ENCODE results near the gene ARF1.

ARF1 gene

GRCh38 chr1:228092342-228093049 lies 10.0 kb downstream of the ARF1 start:
- in situ Hi-C loops (cut with MboI; ENCODE audit: low sequenced_read_pairs), result no loop called here
- peaks cover 70% of the 10 kb centered on the region for H3K36me3 ChIP-seq (replicated peaks)
- no peaks in the 10 kb centered on the region for H3K4me1 ChIP-seq
- DNase-seq (ENCODE audit: low spot score in 2 of 2), result no peak
- no peak overlapping the region for H3K4me3 ChIP-seq
- H3K9me3 ChIP-seq, result peaks cover 6% of the 10 kb centered on the region; the same call in 1 of the 2 replicates
- H3K27me3 ChIP-seq (ENCODE audit: low read depth), result no peaks in the 10 kb centered on the region

- in situ Hi-C loops (cut with MboI; ENCODE audit: low sequenced_read_pairs), result no loop called here
- Histone ChIP-seq H3K36me3 (replicated peaks) (peaks cover 70% of the 10 kb centered on the region), H3K4me3 (no peak overlapping the region), H3K9me3 (peaks cover 6% of the 10 kb centered on the region; the same call in 1 of the 2 replicates), H3K4me1 (no peaks in the 10 kb centered on the region), H3K27me3 (ENCODE audit: low read depth) (no peaks in the 10 kb centered on the region)
- DNase-seq (ENCODE audit: low spot score in 2 of 2), result no peak
Observed at GRCh38 chr1:228093050-228093906, 10.8 kb downstream of the ARF1 start.

- Histone ChIP-seq H3K27me3 (ENCODE audit: low read depth) (no peaks in the 10 kb centered on the region), H3K4me3 (no peak overlapping the region), H3K9me3 (peaks cover 6% of the 10 kb centered on the region; the same call in 1 of the 2 replicates), H3K36me3 (replicated peaks) (peaks cover 71% of the 10 kb centered on the region), H3K4me1 (no peaks in the 10 kb centered on the region)
- no peak for DNase-seq (ENCODE audit: low spot score in 2 of 2)
- in situ Hi-C loops (cut with MboI; ENCODE audit: low sequenced_read_pairs), result no loop called here
Observed at GRCh38 chr1:228094432-228095016, 12.0 kb downstream of the ARF1 start.

- in situ Hi-C loops (cut with MboI; ENCODE audit: low sequenced_read_pairs), result no loop called here
- H3K36me3 ChIP-seq (replicated peaks), result peaks cover 73% of the 10 kb centered on the region
- peaks cover 6% of the 10 kb centered on the region; the same call in 1 of the 2 replicates for H3K9me3 ChIP-seq
Observed at GRCh38 chr1:228095161-228095560, 12.7 kb downstream of the ARF1 start.

GRCh38 chr1:228095938-228096337 lies 13.4 kb downstream of the ARF1 start:
- H3K4me3 ChIP-seq, result no peak overlapping the region
- in situ Hi-C loops (cut with MboI; ENCODE audit: low sequenced_read_pairs), result no loop called here
- H3K9me3 ChIP-seq, result peaks cover 6% of the 10 kb centered on the region; the same call in 1 of the 2 replicates
- no peaks in the 10 kb centered on the region for H3K27me3 ChIP-seq (ENCODE audit: low read depth)
- H3K4me1 ChIP-seq, result no peaks in the 10 kb centered on the region
- H3K36me3 ChIP-seq (replicated peaks), result peaks cover 73% of the 10 kb centered on the region
- DNase-seq (ENCODE audit: low spot score in 2 of 2), result no peak

More at GRCh38 chr1:228095161-228095560, 12.7 kb downstream of the ARF1 start:
- no peaks in the 10 kb centered on the region for H3K4me1 ChIP-seq
- no peak overlapping the region for H3K4me3 ChIP-seq
- no peaks in the 10 kb centered on the region for H3K27me3 ChIP-seq (ENCODE audit: low read depth)
- DNase-seq (ENCODE audit: low spot score in 2 of 2), result no peak

- no peaks in the 10 kb centered on the region for H3K4me1 ChIP-seq
- DNase-seq (ENCODE audit: low spot score in 2 of 2), result peak in 1 of 2 experiments; percentile 5
- peaks cover 6% of the 10 kb centered on the region; the same call in 1 of the 2 replicates for H3K9me3 ChIP-seq
- H3K27me3 ChIP-seq (ENCODE audit: low read depth), result no peaks in the 10 kb centered on the region
- H3K36me3 ChIP-seq (replicated peaks), result peaks cover 73% of the 10 kb centered on the region
- in situ Hi-C loops (cut with MboI; ENCODE audit: low sequenced_read_pairs), result no loop called here
- H3K4me3 ChIP-seq, result no peak overlapping the region
Observed at GRCh38 chr1:228096416-228097332, 14.2 kb downstream of the ARF1 start.

- H3K9me3 ChIP-seq, result peaks cover 6% of the 10 kb centered on the region; the same call in 1 of the 2 replicates
- DNase-seq (ENCODE audit: low spot score in 2 of 2), result peak in 1 of 2 experiments; percentile 7
- H3K4me1 ChIP-seq, result no peaks in the 10 kb centered on the region
- H3K36me3 ChIP-seq (replicated peaks), result peaks cover 65% of the 10 kb centered on the region
- H3K27me3 ChIP-seq (ENCODE audit: low read depth), result no peaks in the 10 kb centered on the region
- H3K4me3 ChIP-seq, result no peak overlapping the region
- in situ Hi-C loops (cut with MboI; ENCODE audit: low sequenced_read_pairs), result no loop called here
Observed at GRCh38 chr1:228097333-228098081, 15.0 kb downstream of the ARF1 start.

- no peaks in the 10 kb centered on the region for H3K27me3 ChIP-seq (ENCODE audit: low read depth)
- H3K36me3 ChIP-seq (replicated peaks), result peaks cover 59% of the 10 kb centered on the region
- peak in 1 of 2 experiments; percentile 9 for DNase-seq (ENCODE audit: low spot score in 2 of 2)
- in situ Hi-C loops (cut with MboI; ENCODE audit: low sequenced_read_pairs), result no loop called here
- no peaks in the 10 kb centered on the region; the same call in 1 of the 2 replicates for H3K4me1 ChIP-seq
- peaks cover 6% of the 10 kb centered on the region; the same call in 1 of the 2 replicates for H3K9me3 ChIP-seq
- no peak overlapping the region for H3K4me3 ChIP-seq
Observed at GRCh38 chr1:228098323-228098931, 15.9 kb downstream of the ARF1 start.

GRCh38 chr1:228099331-228099732 lies 16.8 kb downstream of the ARF1 start:
- DNase-seq (ENCODE audit: low spot score in 2 of 2), result no peak
- Histone ChIP-seq H3K4me3 (no peak overlapping the region), H3K27me3 (ENCODE audit: low read depth) (no peaks in the 10 kb centered on the region), H3K9me3 (peaks cover 4% of the 10 kb centered on the region; the same call in 1 of the 2 replicates), H3K36me3 (replicated peaks) (peaks cover 59% of the 10 kb centered on the region), H3K4me1 (peaks cover 5% of the 10 kb centered on the region)
- in situ Hi-C loops (cut with MboI; ENCODE audit: low sequenced_read_pairs), result no loop called here

GRCh38 chr1:228100822-228101613 lies 18.5 kb downstream of the ARF1 start:
- no peaks in the 10 kb centered on the region for H3K9me3 ChIP-seq
- H3K36me3 ChIP-seq (replicated peaks), result peaks cover 55% of the 10 kb centered on the region
- in situ Hi-C loops (cut with MboI; ENCODE audit: low sequenced_read_pairs), result no loop called here
- peaks cover 5% of the 10 kb centered on the region for H3K4me1 ChIP-seq
- no peaks in the 10 kb centered on the region for H3K27me3 ChIP-seq (ENCODE audit: low read depth)
- peak in 1 of 2 experiments; percentile 18 for DNase-seq (ENCODE audit: low spot score in 2 of 2)
- peak overlapping the region; percentile 97 for H3K4me3 ChIP-seq

- Histone ChIP-seq H3K36me3 (replicated peaks) (peaks cover 54% of the 10 kb centered on the region), H3K4me1 (peaks cover 5% of the 10 kb centered on the region), H3K4me3 (peak overlapping the region; percentile 97), H3K9me3 (no peaks in the 10 kb centered on the region), H3K27me3 (ENCODE audit: low read depth) (no peaks in the 10 kb centered on the region)
- DNase-seq (ENCODE audit: low spot score in 2 of 2), result no peak
- in situ Hi-C loops (cut with MboI; ENCODE audit: low sequenced_read_pairs), result no loop called here
Observed at GRCh38 chr1:228101614-228101993, 19.1 kb downstream of the ARF1 start.
